ENCODE measurements around the gene CELSR3.

- TF ChIP-seq JUND (IDR thresholded peaks at IDR 0.05) (no peak), ATF3 (IDR thresholded peaks at IDR 0.05) (no peak), CTCF (IDR thresholded peaks at IDR 0.05; ENCODE audit: low read depth, low read length, missing input control) (no peak), MAX (IDR thresholded peaks at IDR 0.05) (no peak), TAF1 (conservative IDR thresholded peaks at IDR 0.05) (no peak), EGR1 (IDR thresholded peaks at IDR 0.05; ENCODE audit: low read depth in 2 of 2) (no peak), SP1 (IDR thresholded peaks at IDR 0.05) (no peak), RAD21 (IDR thresholded peaks at IDR 0.05) (no peak), NR2F2 (IDR thresholded peaks at IDR 0.05) (no peak), GABPA (IDR thresholded peaks at IDR 0.05 in 1 of 2, conservative IDR thresholded peaks at IDR 0.05 in 1 of 2) (no peak), YY1 (IDR thresholded peaks at IDR 0.05) (no peak)
- TF ChIP-seq, protein P1, sequence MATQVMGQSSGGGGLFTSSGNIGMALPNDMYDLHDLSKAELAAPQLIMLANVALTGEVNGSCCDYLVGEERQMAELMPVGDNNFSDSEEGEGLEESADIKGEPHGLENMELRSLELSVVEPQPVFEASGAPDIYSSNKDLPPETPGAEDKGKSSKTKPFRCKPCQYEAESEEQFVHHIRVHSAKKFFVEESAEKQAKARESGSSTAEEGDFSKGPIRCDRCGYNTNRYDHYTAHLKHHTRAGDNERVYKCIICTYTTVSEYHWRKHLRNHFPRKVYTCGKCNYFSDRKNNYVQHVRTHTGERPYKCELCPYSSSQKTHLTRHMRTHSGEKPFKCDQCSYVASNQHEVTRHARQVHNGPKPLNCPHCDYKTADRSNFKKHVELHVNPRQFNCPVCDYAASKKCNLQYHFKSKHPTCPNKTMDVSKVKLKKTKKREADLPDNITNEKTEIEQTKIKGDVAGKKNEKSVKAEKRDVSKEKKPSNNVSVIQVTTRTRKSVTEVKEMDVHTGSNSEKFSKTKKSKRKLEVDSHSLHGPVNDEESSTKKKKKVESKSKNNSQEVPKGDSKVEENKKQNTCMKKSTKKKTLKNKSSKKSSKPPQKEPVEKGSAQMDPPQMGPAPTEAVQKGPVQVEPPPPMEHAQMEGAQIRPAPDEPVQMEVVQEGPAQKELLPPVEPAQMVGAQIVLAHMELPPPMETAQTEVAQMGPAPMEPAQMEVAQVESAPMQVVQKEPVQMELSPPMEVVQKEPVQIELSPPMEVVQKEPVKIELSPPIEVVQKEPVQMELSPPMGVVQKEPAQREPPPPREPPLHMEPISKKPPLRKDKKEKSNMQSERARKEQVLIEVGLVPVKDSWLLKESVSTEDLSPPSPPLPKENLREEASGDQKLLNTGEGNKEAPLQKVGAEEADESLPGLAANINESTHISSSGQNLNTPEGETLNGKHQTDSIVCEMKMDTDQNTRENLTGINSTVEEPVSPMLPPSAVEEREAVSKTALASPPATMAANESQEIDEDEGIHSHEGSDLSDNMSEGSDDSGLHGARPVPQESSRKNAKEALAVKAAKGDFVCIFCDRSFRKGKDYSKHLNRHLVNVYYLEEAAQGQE (IDR thresholded peaks at IDR 0.05) = no peak
These were observed 27.9 kb downstream of the CELSR3 start for GRCh38 chr3:48634661-48635221.
